ENCODE results near the gene NR2C2. TPM values are rescaled to one million over a fixed set of nuclear protein-coding genes. Genes with fewer than 3 reads are reported as not detected.
A peak's percentile ranks its signal among the peaks of the same experiment; 100 is the strongest.

Gene NR2C2
- polyA plus RNA-seq, 1 donor (not counting 4 experiments of a cell fraction or from before 2014, with no cell fraction given) = 9.4 TPM

DNA sequence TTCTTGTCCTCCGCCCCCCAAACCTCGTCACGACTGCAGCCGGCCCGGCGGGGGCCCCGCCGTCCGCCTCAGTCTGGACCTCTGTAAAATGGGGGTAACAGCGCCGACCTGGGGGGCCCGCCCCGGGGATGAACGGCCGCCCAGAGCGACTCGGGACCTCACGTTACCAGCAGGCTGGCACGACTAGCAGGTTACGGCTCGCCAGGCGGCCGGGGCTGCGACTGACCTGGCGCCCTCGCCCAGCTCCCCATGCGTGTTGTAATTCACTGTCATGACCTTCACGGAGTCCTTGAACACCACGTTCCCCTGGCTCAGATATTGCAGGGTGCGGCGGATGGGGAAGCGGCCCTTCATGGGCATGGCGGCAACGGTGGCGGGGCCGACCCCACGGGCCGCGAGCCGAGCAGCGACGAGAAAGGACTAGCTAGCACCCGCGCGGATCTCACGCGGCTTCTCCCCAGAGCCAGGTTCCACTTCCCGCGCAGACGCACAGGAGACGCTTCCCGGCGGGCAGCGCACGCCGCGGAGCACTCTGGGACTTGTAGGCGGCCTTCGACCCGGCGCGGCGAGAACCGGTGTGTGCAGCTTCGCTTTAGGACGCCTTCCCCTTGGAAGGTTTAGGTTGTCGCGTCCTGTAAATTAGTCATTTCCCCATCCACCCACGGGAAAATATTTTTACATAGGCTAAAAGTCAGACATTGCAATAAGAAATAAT, 117.6 kb downstream of the NR2C2 start, which contains the start of gene MRPS25:
MRPS25 (minus strand) TSS at position 481 of the 715 bp plus-strand sequence; CDS start at position 360, 121 bp downstream.
- peak within 1 kb of the TSS; percentile 95 to 99 (median 97) for H3K4me3 ChIP-seq (ENCODE audit: control insufficient read depth in 2 of 3, extremely low read depth in 1 of 3, insufficient read depth in 2 of 3, low read depth in 1 of 3, low read length in 3 of 3)
- peak within 1 kb of the TSS; percentile 92 for H3K4me2 ChIP-seq (ENCODE audit: control insufficient read depth, extremely low read depth, insufficient read depth, low read depth, low read length)
- no peak for TF ChIP-seq CTCF (optimal IDR thresholded peaks at IDR 0.05 in 1 of 3, IDR thresholded peaks at IDR 0.05 in 1 of 3, conservative IDR thresholded peaks at IDR 0.05 in 1 of 3; ENCODE audit: extremely low read depth in 1 of 3, insufficient read depth in 2 of 3, low read length in 3 of 3)
- no peak for TF ChIP-seq EZH2 (IDR thresholded peaks at IDR 0.05; ENCODE audit: low read length)
- no peaks in the 10 kb centered on the region for H3K9me1 ChIP-seq (ENCODE audit: control insufficient read depth, extremely low read depth, insufficient read depth, low read length)
- peak within 1 kb of the TSS; percentile 98 for H2AFZ ChIP-seq (ENCODE audit: control insufficient read depth, low read length)
- H3K9me3 ChIP-seq (ENCODE audit: control insufficient read depth, low read depth, low read length) = no peaks in the 10 kb centered on the region
- FAIRE-seq = peak; percentile 17
- dilution Hi-C loops (cut with MboI; ENCODE audit: extremely low pct_ligation_motif_present, low sequenced_read_pairs) = no loop called here
- H4K20me1 ChIP-seq (ENCODE audit: control insufficient read depth, extremely low read depth, insufficient read depth, low read length) = no peaks in the 10 kb centered on the region
- peak within 1 kb of the TSS; percentile 87 for H3K27ac ChIP-seq (ENCODE audit: control insufficient read depth, insufficient read depth, low read length)
- peaks cover 27% of the 10 kb centered on the region for H3K79me2 ChIP-seq (ENCODE audit: control insufficient read depth, insufficient read depth, low read length)
- peaks cover 16% of the 10 kb centered on the region for H3K4me1 ChIP-seq (ENCODE audit: control insufficient read depth, extremely low read depth, insufficient read depth, low read length)
- H3K36me3 ChIP-seq (ENCODE audit: control insufficient read depth in 2 of 2, extremely low read depth in 1 of 2, insufficient read depth in 2 of 2, low read length in 2 of 2) = no peaks in the 10 kb centered on the region
- H3K9ac ChIP-seq (ENCODE audit: control insufficient read depth, extremely low read depth, insufficient read depth, low read length) = peak within 1 kb of the TSS; percentile 96
- peak; percentile 59 for DNase-seq (ENCODE audit: low read depth, low spot score)
- no peaks in the 10 kb centered on the region for H3K27me3 ChIP-seq (ENCODE audit: control insufficient read depth, extremely low read depth, insufficient read depth, low read length)

DNA sequence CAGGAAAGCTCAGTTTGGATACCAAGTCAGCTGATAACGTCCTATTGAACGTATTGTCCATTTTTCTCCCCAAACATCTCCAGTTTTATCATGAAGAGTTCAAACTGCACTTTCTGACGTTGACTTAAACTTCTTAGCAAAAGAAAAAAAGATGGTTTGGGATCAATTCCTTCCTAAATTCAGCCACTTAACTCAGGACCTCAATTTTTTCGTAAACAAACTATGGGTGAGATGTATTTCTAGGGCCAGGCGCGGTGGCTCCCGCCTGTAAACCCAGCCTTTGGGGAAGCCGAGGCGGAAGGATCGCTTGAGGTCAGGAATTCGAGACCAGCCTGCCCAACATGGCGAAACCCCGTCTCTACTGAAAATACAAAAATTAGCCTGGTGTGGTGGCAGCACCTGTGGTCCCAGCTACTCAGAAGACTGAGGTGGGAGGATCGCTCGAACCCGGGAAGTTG, 118.2 kb downstream of the NR2C2 start:
- Histone ChIP-seq H3K9ac (ENCODE audit: control insufficient read depth, extremely low read depth, insufficient read depth, low read length) (peak overlapping the region; percentile 96), H3K9me1 (ENCODE audit: control insufficient read depth, extremely low read depth, insufficient read depth, low read length) (no peaks in the 10 kb centered on the region), H2AFZ (ENCODE audit: control insufficient read depth, low read length) (peak overlapping the region; percentile 92), H3K79me2 (ENCODE audit: control insufficient read depth, insufficient read depth, low read length) (peaks cover 26% of the 10 kb centered on the region), H3K36me3 (ENCODE audit: control insufficient read depth in 2 of 2, extremely low read depth in 1 of 2, insufficient read depth in 2 of 2, low read length in 2 of 2) (peaks cover 0 to 2% of the 10 kb centered on the region in 2 experiments), H3K27ac (ENCODE audit: control insufficient read depth, insufficient read depth, low read length) (peak overlapping the region; percentile 43), H4K20me1 (ENCODE audit: control insufficient read depth, extremely low read depth, insufficient read depth, low read length) (no peaks in the 10 kb centered on the region), H3K4me2 (ENCODE audit: control insufficient read depth, extremely low read depth, insufficient read depth, low read depth, low read length) (peak overlapping the region; percentile 92), H3K4me3 (ENCODE audit: control insufficient read depth in 2 of 3, extremely low read depth in 1 of 3, insufficient read depth in 2 of 3, low read depth in 1 of 3, low read length in 3 of 3) (peak overlapping the region; percentile 95 to 99 (median 97)), H3K4me1 (ENCODE audit: control insufficient read depth, extremely low read depth, insufficient read depth, low read length) (peaks cover 16% of the 10 kb centered on the region), H3K27me3 (ENCODE audit: control insufficient read depth, extremely low read depth, insufficient read depth, low read length) (no peaks in the 10 kb centered on the region), H3K9me3 (ENCODE audit: control insufficient read depth, low read depth, low read length) (no peaks in the 10 kb centered on the region)
- dilution Hi-C loops (cut with MboI; ENCODE audit: extremely low pct_ligation_motif_present, low sequenced_read_pairs) = no loop called here
- no peak for TF ChIP-seq CTCF (optimal IDR thresholded peaks at IDR 0.05 in 1 of 3, IDR thresholded peaks at IDR 0.05 in 1 of 3, conservative IDR thresholded peaks at IDR 0.05 in 1 of 3; ENCODE audit: extremely low read depth in 1 of 3, insufficient read depth in 2 of 3, low read length in 3 of 3)
- no peak for TF ChIP-seq EZH2 (IDR thresholded peaks at IDR 0.05; ENCODE audit: low read length)
- DNase-seq (ENCODE audit: low read depth, low spot score) (no peak), FAIRE-seq (no peak)

Measured in keratinocyte (primary cell).